Astrocyte (in vitro differentiated cells and primary cell): ENCODE data around the gene C6orf47. TPM values are rescaled to one million over a fixed set of nuclear protein-coding genes. Genes with fewer than 3 reads are reported as not detected.

Experiments used
- DNase-seq: peaks from one replicate; pipeline ENCODE4 v3.0.0-alpha.2; 2010; ENCODE audit warnings: low read depth
- FAIRE-seq: peaks from 2 replicates; lab custom pipeline; 2011; peaks lifted over from hg19 to GRCh38; lab: Jason Lieb, UNC
- H2AFZ ChIP-seq: 2 replicates; pipeline ENCODE4 v1.6.0; 2012; ENCODE audit warnings: low read depth, low read length, inconsistent platforms
- H3K27ac ChIP-seq: 2 replicates; pipeline ENCODE4 v1.5.1; 2011; ENCODE audit warnings: low read depth, low read length, inconsistent platforms
- H3K27me3 ChIP-seq: 2 replicates; pipeline ENCODE4 v1.6.0; 2011; ENCODE audit warnings: low read length, inconsistent platforms; ENCODE audit not compliant: insufficient read depth
- H3K36me3 ChIP-seq: 2 replicates; pipeline ENCODE4 v1.5.1; 2011; ENCODE audit warnings: low read length, inconsistent platforms; ENCODE audit not compliant: insufficient read depth
- H3K4me1 ChIP-seq: 2 replicates; pipeline ENCODE4 v1.5.1; 2011; ENCODE audit warnings: low read length, inconsistent platforms; ENCODE audit not compliant: insufficient read depth
- H3K4me2 ChIP-seq: 2 replicates; pipeline ENCODE4 v1.6.0; 2012; ENCODE audit warnings: low read length, inconsistent platforms
- H3K4me3 ChIP-seq: 2 replicates; pipeline ENCODE4 v1.5.1; 2011; ENCODE audit warnings: low read depth, mild to moderate bottlenecking, low read length, inconsistent platforms; ENCODE audit not compliant: insufficient read depth
- H3K79me2 ChIP-seq: 2 replicates; pipeline ENCODE4 v1.6.0; 2012; ENCODE audit warnings: mild to moderate bottlenecking, low read length, inconsistent platforms; ENCODE audit not compliant: insufficient read depth
- H3K9ac ChIP-seq: 2 replicates; pipeline ENCODE4 v1.6.0; 2012; ENCODE audit warnings: mild to moderate bottlenecking, low read length, inconsistent platforms
- H3K9me3 ChIP-seq: 2 replicates; pipeline ENCODE4 v1.5.1; 2012; ENCODE audit warnings: low read depth, mild to moderate bottlenecking, low read length, inconsistent platforms; ENCODE audit not compliant: insufficient read depth
- H4K20me1 ChIP-seq: 2 replicates; pipeline ENCODE4 v1.6.0; 2012; ENCODE audit warnings: low read length, inconsistent platforms; ENCODE audit not compliant: insufficient read depth
- H3K27ac Mint-ChIP-seq: one replicate; pipeline ENCODE4 v1.8.0; 2021; ENCODE audit warnings: mild to moderate bottlenecking, mixed read lengths; ENCODE audit not compliant: unreplicated experiment
- H3K27me3 Mint-ChIP-seq: one replicate; pipeline ENCODE4 v1.8.0; 2021; ENCODE audit warnings: low read depth, mixed read lengths; ENCODE audit not compliant: unreplicated experiment
- H3K36me3 Mint-ChIP-seq: one replicate; pipeline ENCODE4 v1.8.0; 2021; ENCODE audit warnings: low read depth, mixed read lengths; ENCODE audit not compliant: unreplicated experiment
- H3K4me1 Mint-ChIP-seq: one replicate; pipeline ENCODE4 v1.8.0; 2021; ENCODE audit warnings: low read depth, mixed read lengths; ENCODE audit not compliant: unreplicated experiment
- H3K4me3 Mint-ChIP-seq: one replicate; pipeline ENCODE4 v1.8.0; 2021; ENCODE audit warnings: mild to moderate bottlenecking, moderate library complexity, mixed read lengths; ENCODE audit not compliant: unreplicated experiment
- H3K9me3 Mint-ChIP-seq: one replicate; pipeline ENCODE4 v1.8.0; 2021; ENCODE audit warnings: mild to moderate bottlenecking, mixed read lengths; ENCODE audit not compliant: unreplicated experiment
- EZH2 ChIP-seq: IDR thresholded peaks from 2 replicates; pipeline ENCODE4 v1.6.1; 2012; ENCODE audit warnings: mild to moderate bottlenecking, low read length, inconsistent platforms; ENCODE audit not compliant: insufficient read depth
- total RNA-seq: library from RNA; stranded (reverse); gene quantifications from 2 replicates; pipeline ENCODE4 v1.2.1, GENCODE V29; 2021
- TF ChIP-seq, protein P1 (sequence below): IDR thresholded peaks from 2 replicates; pipeline ENCODE4 v1.5.1; 2011; ENCODE audit warnings: low read depth, mild to moderate bottlenecking, inconsistent platforms, low read length, moderate library complexity; ENCODE audit not compliant: insufficient read depth

C6orf47 gene
- total RNA-seq, 1 donor from 2014 or later = 14.7 TPM

DNA sequence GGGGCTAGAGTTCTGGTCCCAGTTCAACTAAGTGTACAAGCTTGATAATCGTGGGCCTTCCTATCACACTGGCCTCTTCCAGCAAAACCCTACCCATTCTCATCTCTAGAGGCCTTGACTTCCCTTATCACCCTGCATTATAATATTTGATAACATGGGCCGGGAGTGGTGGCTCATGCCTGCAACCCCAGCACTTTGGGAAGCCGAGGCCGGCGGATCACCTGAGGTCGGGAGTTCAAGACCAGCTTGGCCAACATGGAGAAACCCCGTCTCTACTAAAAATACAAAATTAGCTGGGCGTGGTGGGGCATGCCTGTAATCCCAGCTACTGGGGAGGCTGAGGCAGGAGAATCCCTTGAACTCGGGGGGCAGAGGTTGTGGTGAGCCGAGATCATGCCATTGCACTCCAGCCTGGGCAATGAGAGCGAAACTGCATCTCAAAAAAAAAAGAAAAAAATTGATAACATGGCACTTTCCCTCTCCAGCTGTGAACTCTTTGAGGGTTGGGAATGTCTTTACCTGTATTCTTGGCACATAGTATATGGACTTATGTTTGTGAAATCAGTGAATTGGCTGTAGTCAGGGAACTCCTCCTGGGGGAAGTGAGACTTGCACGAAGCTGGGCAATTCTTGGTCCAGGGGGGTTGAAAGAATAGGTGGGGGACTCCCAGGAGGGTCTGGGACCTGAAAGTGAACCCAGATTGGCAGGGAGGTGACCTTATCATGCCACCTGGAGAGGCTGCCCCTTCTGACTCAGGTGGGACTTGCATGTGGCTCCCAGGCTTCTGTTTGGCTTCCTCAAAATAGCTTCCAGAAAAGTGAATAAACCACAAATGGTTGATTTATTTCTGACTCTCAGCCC is 915 bp upstream of the C6orf47 start:
- peak overlapping the region; percentile 99 for H3K4me2 ChIP-seq
- Mint-ChIP-seq H3K4me3 (peak overlapping the region; percentile 83), H3K27me3 (no peaks in the 10 kb centered on the region), H3K4me1 (peaks cover 31% of the 10 kb centered on the region), H3K36me3 (peaks cover 15% of the 10 kb centered on the region), H3K9me3 (no peaks in the 10 kb centered on the region), H3K27ac (peak overlapping the region; percentile 79)
- H3K36me3 ChIP-seq = peaks cover 5% of the 10 kb centered on the region
- TF ChIP-seq EZH2 = no peak
- TF ChIP-seq, protein P1, sequence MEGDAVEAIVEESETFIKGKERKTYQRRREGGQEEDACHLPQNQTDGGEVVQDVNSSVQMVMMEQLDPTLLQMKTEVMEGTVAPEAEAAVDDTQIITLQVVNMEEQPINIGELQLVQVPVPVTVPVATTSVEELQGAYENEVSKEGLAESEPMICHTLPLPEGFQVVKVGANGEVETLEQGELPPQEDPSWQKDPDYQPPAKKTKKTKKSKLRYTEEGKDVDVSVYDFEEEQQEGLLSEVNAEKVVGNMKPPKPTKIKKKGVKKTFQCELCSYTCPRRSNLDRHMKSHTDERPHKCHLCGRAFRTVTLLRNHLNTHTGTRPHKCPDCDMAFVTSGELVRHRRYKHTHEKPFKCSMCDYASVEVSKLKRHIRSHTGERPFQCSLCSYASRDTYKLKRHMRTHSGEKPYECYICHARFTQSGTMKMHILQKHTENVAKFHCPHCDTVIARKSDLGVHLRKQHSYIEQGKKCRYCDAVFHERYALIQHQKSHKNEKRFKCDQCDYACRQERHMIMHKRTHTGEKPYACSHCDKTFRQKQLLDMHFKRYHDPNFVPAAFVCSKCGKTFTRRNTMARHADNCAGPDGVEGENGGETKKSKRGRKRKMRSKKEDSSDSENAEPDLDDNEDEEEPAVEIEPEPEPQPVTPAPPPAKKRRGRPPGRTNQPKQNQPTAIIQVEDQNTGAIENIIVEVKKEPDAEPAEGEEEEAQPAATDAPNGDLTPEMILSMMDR = no peak
- no peaks in the 10 kb centered on the region for H3K27me3 ChIP-seq
- FAIRE-seq (no peak), DNase-seq (no peak)
- peaks cover 44% of the 10 kb centered on the region for H3K4me1 ChIP-seq
- peak overlapping the region; percentile 40 for H2AFZ ChIP-seq
- peak overlapping the region; percentile 85 for H3K9ac ChIP-seq
- H3K4me3 ChIP-seq = peak overlapping the region; percentile 82
- no peaks in the 10 kb centered on the region for H3K9me3 ChIP-seq
- peak overlapping the region; percentile 58 for H3K27ac ChIP-seq
- H4K20me1 ChIP-seq = peaks cover 32% of the 10 kb centered on the region
- H3K79me2 ChIP-seq = peaks cover 83% of the 10 kb centered on the region

DNA sequence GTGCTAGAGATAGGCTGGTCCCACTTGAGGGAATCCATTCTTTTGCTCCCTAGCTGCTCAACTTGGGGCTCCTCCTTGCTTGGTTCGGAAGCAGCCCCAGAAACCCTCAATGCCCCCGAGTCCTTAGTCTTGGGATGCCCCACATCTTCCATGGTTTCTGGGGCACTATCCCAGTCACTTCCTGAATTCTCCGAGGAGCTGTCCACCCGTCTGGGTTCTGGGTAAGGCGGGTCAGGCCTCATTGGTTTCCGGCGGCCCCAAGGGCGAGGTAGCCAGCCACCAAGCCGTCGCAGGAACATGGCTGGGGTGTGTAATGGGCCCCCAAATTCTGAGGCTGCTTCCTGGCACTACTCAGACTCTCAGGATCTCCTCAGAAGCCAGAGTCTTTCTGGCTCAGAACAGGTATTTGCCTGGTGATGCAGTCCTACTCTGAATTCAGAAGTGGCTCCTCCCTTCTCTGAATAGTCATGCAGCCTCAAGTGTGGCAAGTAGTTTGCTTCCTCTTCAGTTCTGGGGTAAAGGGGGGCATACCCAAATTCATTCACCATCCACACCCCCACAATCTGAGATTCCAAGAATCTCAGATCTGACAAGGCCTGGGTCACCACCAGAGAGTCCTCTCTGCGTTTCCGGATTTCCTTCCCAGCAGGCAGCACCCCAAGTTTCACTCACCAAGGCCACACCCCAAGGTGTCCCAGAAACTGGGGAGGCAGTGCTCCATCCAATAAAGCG is 763 bp downstream of the C6orf47 start:
- Histone ChIP-seq H3K9ac (peak overlapping the region; percentile 85), H4K20me1 (peaks cover 32% of the 10 kb centered on the region), H3K27ac (peak overlapping the region; percentile 58), H3K4me2 (peak overlapping the region; percentile 99), H3K4me1 (peaks cover 43% of the 10 kb centered on the region), H3K27me3 (no peaks in the 10 kb centered on the region), H3K4me3 (peak overlapping the region; percentile 82), H3K9me3 (no peaks in the 10 kb centered on the region), H3K79me2 (peaks cover 83% of the 10 kb centered on the region), H3K36me3 (peaks cover 5% of the 10 kb centered on the region), H2AFZ (peak overlapping the region; percentile 51)
- Mint-ChIP-seq H3K4me3 (peak overlapping the region; percentile 90), H3K9me3 (no peaks in the 10 kb centered on the region), H3K27ac (peak overlapping the region; percentile 75), H3K36me3 (peaks cover 25% of the 10 kb centered on the region), H3K4me1 (peaks cover 30% of the 10 kb centered on the region), H3K27me3 (no peaks in the 10 kb centered on the region)
- DNase-seq (peak; percentile 19), FAIRE-seq (no peak)
- no peak for TF ChIP-seq EZH2
- TF ChIP-seq, protein P1 = no peak
